NCI-H1092 treated with DMSO at 0.1 percent for 48 hours (cell line): ENCODE data around the gene UBTD2.
"Not testable (repeated sequence)": the region's sequence is repeated elsewhere in the genome, so short reads cannot be mapped to it uniquely, and the experiment has no call there.

Experiments
- DNase-seq: peaks from one replicate; lab custom pipeline; 2025; lab: John Stamatoyannopoulos, UW

The UBTD2 gene

DNA sequence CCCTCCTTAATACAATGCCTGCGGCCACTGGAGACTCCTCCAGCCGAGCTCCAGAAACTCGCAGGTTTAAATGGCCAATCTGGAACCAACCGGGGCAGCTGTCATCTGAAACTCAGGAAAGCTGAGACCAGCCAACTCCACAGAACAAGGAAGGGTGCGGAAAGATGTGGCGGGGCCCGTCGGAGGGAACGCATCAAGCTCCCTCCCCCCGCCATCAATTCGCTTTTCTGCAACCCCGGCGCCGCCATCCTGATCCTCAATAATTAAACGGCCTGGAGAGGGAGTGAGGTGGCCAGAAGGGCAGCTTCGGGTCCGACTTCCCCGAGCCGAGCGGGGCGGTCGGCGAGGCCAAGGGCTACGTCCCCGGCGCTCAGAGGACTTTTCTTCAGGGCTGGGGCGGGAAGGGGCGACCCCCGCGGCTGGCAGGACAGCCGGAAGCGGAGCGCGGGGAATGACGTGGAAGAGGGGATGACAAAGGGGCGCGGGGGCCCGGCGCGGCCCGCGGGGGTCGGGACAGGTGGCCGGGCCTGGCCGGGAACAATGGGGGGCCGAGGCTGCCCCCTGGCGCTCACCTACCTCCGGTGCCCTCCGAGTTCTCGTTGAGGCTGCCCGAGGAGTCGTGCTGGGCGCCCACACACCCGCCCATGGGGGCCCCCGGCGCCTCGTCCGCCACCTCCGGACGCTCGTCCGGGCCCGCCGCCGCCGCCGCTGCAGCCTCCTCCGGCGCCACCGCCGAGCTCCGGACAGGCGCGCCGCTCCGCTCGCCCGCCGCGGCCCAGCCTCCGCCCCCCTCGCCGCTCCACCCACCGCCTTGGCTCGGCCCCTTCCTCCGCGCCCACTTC, at the start of gene UBTD2:
Gene UBTD2 (minus strand): TSS at position 745 of the 842 bp plus-strand sequence. CDS start 99 bp downstream, at position 646.
- peak; percentile 47 for DNase-seq

GRCh38 chr5:172326901-172327300, 43.3 kb upstream of the UBTD2 start:
- DNase-seq: not testable (repeated sequence)

DNA sequence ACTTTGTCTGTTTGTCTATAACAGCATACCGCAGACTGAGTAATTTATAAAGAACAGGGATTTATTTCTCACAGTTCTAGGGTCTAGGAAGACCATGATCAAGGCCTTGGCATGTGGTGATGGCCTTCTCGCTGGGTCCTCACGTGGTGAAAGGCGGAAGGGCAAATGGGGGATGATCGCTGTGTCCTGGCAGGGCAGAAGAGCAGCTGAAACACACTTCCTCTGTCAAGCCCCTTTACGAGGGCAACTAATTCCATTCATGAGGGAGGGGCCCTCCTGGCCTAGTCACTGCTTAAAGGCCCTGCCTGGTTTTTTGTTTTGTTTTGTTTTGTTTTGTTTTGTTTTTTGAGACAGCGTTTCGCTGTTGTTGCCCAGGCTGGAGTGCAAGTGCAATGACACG, 41.9 kb upstream of the UBTD2 start:
- no peak for DNase-seq

DNA sequence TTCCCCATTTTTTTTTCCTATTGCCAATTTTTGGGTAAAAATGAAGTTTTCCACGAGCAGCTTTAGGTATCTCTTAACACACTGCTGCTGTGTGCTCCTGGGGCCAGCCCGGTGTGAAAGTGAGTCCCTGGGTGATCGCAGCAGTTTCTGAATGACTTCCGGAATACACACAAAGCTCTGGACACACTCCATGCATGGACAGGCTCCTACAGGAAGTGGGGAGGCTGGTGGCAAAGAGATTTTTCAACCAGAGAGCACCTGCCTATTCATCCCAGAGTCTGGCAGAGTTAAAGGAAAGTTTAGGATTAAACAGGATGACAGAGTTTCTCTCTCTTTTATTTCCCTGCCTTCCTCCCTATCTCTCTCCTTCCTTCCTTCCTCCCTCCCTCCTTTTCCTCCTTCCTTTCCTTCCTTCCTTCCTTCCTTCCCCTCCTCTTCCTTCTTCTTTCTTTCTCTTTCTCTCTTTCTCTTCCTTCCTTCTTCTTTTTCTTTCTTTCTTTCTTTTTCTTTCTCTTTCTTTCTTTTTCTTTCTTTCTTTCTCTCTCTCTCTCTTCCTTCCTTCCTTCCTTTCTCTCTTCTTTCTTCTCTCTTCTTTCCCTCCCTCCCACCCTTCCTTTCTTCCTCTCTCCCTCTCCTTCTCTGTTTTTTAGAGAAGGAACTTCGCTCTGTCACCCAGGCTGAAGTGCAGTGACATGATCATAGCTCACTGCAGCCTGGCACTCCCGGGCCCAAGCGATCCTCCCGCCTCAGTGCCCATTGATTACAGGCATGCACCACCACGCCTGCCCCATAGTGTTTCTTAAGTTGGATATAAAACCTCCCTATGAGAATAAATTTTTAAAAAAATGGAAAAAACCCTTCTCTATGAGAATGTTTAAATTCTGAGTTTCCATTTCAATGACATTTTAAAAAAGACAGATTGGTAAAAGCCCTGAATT, 38.7 kb upstream of the UBTD2 start:
- peak; percentile 13 for DNase-seq

DNA sequence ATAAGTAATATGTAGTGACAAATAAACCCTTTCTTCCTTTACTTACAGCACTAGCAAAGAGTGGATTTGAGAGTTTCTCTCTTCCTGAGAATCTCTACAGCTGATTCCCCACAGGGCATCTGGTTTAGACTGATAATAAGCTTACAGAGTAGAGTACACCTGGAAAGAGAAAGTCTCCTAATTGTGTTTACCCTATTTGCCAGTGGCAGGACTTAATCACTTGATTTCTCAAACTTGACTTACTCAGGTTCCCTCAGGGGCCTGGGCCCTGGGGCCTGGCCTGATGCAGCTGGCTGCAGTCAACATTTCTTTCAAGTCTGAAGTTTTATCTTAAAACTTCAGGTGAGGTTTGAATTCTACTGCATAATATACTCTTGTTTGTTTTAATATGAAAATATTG, 38.0 kb upstream of the UBTD2 start:
- DNase-seq: no peak

DNA sequence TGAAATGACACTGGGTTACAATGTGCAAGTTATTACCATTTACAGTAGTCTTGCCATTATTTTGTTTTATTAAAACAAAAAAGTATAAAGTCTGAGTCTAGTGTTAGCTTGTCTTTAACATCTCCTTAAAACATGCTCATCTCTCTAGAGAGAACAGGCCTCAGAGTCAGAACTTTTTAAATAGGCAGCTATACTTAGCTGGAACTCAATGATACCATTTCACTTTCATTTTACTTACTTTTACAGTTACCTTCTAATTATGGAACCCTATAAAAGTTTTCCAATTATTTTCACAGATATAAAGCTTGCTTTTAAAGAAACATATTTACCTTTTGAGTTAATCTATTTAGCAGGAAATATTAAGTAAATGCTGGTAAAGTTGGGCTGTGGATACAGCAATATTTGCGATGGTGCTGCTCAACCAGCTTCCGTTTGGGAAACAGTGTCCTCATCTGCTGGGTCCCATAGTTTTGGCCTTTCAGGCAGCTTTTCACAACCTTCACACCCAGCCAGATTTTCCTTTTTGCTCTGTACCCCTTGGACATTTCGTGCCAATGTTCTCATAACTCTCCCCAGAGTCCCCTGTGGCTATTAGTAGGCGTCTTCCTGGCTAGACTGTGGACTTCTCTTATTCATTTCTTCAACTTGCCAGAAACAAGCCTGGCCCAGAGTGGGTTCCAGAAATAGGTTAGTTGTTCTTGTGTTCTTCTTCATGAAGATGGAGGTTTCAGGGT, 36.3 kb upstream of the UBTD2 start:
- no peak for DNase-seq

DNA sequence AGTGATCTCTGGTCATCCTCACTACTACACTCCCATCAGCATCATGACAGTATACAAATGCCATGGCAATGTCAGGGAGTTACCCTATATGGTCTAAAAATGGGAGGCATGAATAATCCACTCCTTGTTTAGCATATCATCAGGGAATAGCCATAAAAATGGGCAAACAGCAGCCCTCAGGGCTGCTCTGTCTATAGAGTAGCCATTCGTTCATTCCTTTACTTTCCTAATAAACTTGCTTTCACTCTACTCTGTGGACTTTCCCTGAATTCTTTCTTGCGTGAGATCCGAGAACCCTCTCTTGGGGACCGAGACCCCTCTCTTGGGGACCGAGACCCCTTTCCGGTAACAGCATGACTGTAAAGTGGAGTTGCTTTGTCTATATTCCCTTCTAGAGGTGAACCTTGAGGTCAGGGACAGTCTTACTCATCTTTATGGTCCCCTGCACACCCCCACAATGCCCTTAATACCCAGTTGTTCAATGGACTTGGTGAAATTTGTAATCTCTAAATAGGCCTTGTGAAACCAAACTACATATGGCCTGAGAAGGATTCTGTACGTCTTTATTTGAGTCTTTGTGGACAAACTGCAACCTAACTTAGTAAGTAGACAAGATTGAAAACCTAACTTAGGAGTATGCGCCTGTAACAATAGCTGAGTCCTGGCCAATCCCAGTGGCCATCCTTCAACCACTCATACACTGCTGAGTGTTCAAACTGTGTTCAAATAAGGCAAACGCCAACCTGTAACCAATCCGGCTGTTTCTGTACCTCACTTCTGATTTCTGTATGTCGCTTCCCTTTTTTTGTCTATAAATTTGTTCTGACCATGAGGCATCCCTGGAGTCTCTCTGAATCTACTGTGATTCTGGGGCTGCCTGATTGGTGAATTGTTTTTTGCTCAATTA, 32.3 kb upstream of the UBTD2 start:
- no peak for DNase-seq

DNA sequence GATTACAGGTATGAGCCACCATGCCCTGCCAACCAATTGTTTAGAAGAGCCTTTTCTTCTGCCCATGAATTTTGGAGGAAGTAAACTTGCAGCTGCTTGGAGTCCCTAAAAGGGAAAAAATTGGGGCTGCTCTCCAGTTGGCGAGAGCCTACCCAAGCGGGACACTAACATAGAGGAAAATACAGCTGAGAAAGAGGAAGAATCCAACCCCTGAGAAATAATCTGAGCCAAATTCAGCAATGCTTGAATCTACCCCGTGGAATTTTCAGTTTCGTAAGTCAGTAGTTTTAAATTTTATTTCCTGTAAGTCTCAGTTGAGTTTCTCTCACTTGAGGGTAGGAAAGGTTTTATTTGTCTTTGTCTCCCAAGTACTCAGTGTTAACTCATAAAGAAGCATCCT, 30.4 kb upstream of the UBTD2 start:
- DNase-seq: no peak

DNA sequence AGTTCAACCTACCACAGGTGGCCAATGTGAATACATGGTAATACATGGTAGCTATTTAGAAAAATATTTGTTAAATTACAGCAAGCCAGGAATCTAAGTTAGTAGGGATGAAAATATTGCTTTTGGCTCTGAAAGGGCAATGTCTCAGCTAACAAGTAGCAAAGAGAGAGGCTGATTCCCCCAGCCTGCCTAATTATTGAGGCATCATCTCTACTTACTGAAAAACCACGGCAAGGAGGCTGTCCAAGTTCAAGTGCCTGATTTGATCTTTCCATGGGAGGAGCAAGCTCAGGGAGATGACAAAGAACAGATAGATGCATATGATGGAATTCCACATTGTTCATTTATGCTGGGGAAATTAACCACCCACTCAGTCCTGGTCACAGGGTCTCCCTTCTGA, 28.7 kb upstream of the UBTD2 start:
- DNase-seq: no peak

DNA sequence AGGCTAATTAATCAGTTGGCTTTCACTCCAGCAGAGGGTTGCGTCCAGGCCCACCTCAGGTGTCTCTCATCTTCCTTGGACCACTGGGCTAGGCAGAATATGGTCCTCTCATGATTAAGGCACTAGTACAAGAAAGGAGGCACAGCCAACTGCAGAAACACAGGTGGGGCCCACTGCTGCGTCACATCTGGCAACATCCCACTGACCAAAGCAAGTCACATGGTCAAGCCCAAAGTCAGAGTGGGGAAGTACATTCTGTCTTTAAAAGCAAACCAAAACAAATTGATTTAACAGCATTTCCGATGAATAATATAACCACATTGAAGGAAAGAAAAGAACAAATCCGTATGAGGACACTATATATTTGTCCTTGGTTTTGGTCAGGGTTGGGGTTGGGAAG, 28.0 kb upstream of the UBTD2 start:
- DNase-seq: no peak

DNA sequence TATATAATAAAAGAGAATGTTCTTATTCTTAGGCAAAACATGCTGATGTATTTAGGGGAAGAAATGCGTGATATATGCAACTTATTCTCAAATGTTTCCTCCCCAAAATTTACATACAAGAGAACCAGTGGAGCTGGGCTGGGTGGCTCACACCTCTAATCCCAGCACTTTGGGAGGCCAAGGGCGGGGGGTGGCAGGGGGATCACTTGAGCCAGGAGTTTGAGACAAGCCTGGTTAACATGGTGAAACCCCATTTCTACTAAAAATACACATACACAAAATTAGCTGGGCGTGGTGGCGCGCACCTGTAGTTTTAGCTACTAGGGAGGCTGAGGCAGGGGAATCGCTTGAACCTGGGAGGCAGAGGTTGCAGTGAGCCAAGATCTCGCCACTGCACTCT, 27.5 kb upstream of the UBTD2 start:
- DNase-seq: no peak

DNA sequence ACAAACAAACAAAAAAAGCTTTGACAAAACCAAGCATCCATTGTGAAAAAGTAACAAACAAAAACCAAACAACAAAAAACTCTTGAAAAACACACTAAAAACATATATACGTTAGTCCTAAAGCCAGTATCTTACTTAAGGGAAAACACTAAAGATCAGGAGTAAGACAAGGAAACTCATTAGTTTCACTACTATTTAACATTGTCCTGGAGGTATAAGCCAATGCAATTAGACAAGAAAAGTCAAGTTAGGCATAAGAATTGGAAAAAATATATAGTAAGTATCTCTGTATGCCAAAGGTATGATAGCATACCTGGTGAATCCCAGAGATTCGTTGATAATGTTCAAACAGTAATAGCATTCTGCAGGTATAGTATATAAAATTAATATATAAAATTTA, 21.8 kb upstream of the UBTD2 start:
- no peak for DNase-seq

- DNase-seq: no peak
These were observed 20.2 kb upstream of the UBTD2 start for GRCh38 chr5:172303572-172304335.

DNA sequence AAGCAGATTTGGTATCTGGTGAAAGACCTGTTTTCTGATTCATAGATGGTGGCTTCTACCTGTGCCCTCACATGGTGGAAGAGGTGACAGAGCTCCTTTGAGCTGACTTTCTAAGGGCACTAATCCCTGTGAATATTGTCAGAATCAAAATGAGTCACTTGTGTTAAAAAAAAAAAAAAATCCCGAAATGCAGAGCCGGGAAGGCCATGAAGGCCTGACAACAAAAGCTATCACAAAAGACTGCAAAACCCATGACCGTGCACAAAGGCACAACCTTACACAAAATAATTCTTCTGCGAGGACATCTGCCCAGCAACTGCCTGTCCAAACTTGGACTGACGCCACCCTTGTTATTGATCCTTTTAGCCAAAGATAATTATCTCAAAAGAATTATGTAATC, 19.6 kb upstream of the UBTD2 start:
- DNase-seq: no peak

DNA sequence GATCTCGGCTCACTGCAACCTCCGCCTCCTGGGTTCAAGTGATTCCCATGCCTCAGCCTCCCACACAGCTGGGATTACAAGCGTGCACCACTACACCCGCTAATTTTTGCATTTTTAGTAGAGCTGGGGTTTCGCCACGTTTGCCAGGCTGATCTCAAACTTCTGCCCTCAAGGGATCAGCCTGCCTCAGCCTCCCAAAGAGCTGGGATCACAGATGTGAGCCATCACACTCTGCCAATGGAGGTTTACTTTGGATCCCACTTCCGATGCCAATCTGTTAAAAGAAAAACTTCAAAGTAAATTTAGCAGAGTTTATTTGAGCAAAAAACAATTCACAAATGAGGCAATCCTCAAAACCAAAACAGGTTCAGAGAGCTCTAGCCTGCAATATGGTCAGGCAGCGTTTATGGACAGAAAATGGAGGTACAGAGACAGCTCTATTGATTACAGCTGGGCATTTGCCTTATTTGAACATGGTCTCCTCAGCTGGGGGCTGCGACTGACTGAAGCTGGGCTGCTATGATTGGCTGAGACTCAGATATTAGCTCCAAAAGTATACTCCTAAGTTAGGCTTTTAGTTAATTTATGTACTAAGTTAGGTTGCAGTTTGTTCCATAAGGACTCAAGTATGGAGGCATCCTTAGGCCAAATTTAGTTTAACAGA, 18.6 kb upstream of the UBTD2 start:
- no peak for DNase-seq

DNA sequence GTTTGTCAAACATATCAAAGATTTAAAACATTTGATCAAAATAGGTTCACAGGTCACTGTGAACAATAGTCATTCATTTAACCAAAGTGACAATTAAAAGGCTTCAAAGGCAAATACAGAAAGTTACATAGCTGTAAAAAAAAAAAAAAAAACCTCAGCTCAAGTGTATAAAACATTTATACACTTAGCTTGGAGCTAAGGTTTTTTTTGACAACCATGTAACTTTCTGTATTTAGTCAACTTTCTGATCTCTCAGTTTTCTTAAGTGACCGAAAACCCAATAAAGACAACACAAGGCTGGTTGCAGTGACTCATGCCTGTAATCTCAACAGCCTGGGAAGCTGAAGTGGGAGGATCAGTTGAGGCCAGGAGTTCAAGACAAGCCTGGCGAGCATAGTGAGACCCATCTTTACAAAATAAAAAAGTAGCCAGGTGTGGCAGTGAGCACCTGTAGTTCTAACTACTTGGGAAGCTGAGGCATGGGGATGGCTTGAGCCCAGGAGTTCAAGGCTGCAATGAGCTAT, 16.4 kb upstream of the UBTD2 start:
- DNase-seq: no peak

DNA sequence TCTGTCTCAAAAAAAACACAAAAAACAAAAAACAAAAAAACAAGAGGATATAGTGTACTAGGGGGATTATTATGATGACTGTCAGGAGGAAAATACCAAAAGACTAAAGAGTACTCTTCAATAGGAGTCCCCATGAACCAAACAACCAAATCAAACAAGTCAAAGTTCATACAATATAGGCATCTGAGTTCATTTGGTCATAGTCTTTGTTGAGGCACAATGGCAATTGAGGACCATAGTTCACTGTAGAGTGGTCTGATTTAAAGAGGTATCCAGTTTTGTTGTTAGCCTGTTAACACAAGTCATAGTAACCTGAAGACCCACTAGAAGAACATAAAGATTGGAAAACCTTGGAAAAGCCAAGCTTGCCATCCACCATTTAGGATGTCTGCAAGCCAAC, 11.3 kb upstream of the UBTD2 start:
- DNase-seq: no peak

DNA sequence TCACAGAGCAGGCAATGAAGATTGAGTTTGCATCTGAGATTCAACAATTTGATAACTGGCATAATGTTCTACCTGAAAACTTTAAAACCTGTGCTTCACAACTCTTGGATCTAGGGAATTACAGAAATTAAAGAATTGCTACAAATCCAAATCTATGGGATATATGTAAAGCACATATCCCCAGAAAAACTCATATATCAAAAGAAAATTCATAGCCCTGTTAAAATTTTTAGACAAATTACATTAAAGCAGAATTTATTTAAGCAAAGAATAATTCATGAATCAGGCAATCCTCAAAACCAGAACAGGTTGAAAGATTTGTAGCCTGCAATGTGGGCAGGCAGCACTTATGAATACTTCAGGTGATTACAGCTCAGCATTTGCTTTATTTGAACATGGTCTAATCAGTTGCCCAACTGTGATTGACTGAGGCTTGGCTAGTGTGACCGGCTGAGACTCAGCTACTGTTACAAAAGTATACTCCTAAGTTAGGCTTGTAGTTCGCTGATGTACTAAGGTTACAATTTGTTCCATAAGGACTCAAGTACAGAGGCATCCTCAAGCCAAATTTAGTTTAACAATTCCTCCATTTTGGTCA, 10.3 kb upstream of the UBTD2 start:
- no peak for DNase-seq

DNA sequence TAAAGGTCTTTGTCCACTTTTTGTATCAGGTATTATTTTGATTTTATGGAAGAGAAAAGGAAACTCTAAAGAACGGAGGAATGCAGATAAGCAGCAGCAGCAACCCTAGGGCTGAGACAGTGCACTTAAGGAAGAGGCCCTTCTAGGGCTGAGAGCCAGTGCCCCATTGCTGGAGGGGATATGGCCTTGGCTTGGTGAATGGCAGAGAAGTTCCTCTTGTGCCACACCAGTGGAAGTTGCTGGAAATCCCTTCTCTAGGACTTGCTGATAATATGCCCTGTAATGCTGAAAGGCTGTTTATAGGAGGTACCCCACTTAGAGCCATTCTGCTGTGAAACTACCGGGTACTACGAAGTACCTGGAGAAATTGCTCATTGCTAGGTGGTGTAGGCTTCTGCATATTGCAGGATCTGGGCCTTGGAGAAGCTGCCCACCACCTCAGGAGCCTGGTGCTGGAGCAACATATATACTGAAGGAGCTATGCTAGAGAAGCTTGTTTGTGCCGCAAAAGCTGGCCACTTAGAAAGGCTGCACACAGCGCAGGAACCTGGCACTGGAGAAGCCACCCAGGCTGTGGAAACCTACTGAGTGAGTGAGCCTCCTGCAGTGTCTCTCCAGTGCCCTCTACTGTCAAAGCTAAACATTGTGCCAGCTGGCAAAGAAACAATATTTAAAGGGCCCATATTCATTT, 9.6 kb upstream of the UBTD2 start:
- peak; percentile 51 for DNase-seq
